Hepatocyte (in vitro differentiated cells): Measurements from ENCODE around the gene IL17F.

Experiments
- CTCF ChIP-seq: fragments of 200-600 bp; sonication (generic); IDR thresholded peaks from 2 replicates; pipeline ENCODE4 v1.5.1; 2016; ENCODE audit warnings: antibody characterized with exemption, mild to moderate bottlenecking; ENCODE audit not compliant: poor library complexity
- EZH2 ChIP-seq: fragments of 200-600 bp; sonication (generic); IDR thresholded peaks from 2 replicates; pipeline ENCODE4 v1.6.1; 2016; ENCODE audit warnings: antibody characterized with exemption, mild to moderate bottlenecking, borderline replicate concordance
- EZH2phosphoT487 ChIP-seq: fragments of 200-600 bp; sonication (generic); IDR thresholded peaks from one replicate; pipeline ENCODE4 v1.6.1; 2018; ENCODE audit warnings: antibody characterized with exemption, mild to moderate bottlenecking, low read depth, moderate library complexity; ENCODE audit not compliant: unreplicated experiment, severe bottlenecking

GRCh38 chr6:52213127-52213526, 31.2 kb downstream of the IL17F start:
- no peak for TF ChIP-seq CTCF
- TF ChIP-seq EZH2: no peak
- no peak for TF ChIP-seq EZH2phosphoT487
